Keratinocyte (primary cell): ENCODE results near the gene CRTAP.
"Not testable (repeated sequence)": the region's sequence is repeated elsewhere in the genome, so short reads cannot be mapped to it uniquely, and the experiment has no call there.

Experiments used
- CTCF ChIP-seq, 3 experiments: IDR thresholded peaks in 1 of 3; conservative IDR thresholded peaks in 1 of 3; optimal IDR thresholded peaks in 1 of 3; 2 replicates in 2 of 3; 3 replicates in 1 of 3; pipeline versions ENCODE3 to v1.5.1; 2011; ENCODE audit warnings: low read length in 3 of 3, mild to moderate bottlenecking in 3 of 3, moderate library complexity in 2 of 3, control low read depth in 1 of 3, inconsistent platforms in 1 of 3; ENCODE audit not compliant: insufficient read depth in 2 of 3; ENCODE audit errors: extremely low read depth in 1 of 3
- EZH2 ChIP-seq: IDR thresholded peaks from one replicate; pipeline ENCODE4 v1.6.1; 2012; ENCODE audit warnings: inconsistent platforms, mild to moderate bottlenecking, low read length, moderate library complexity

- TF ChIP-seq CTCF (optimal IDR thresholded peaks at IDR 0.05 in 1 of 3, IDR thresholded peaks at IDR 0.05 in 1 of 3, conservative IDR thresholded peaks at IDR 0.05 in 1 of 3; ENCODE audit: extremely low read depth in 1 of 3, insufficient read depth in 2 of 3, low read length in 3 of 3); EZH2: not testable (repeated sequence)
These were observed 25.3 kb downstream of the CRTAP start for GRCh38 chr3:33139006-33139623.
